ENCODE measurements around the gene YJEFN3. TPM values are rescaled to one million over a fixed set of nuclear protein-coding genes. Genes with fewer than 3 reads are reported as not detected.

Gene YJEFN3
- total RNA-seq, 4 donors from 2014 or later: 0.33 to 1.1 (median 0.80) TPM

DNA sequence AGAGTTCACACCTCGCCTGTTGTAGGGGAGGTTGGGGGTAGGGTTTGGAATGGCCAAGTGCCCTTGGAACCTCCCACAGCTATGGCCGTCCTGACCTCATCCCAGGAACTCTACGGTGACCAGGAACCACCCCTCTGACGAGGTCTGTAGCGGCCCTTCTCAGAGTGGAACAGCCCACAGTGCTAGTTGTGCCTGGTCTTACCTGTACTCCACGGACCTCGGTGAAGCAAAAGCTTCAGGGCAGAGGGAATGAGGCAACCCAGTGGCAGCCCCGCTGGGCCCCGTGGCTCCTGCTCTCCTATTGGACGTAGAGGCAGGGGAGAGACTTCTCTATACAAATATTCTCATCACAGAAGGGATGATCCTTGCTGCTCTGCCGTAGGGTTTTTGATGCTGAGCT, 20.5 kb upstream of the YJEFN3 start:
- TF ChIP-seq, protein P1, sequence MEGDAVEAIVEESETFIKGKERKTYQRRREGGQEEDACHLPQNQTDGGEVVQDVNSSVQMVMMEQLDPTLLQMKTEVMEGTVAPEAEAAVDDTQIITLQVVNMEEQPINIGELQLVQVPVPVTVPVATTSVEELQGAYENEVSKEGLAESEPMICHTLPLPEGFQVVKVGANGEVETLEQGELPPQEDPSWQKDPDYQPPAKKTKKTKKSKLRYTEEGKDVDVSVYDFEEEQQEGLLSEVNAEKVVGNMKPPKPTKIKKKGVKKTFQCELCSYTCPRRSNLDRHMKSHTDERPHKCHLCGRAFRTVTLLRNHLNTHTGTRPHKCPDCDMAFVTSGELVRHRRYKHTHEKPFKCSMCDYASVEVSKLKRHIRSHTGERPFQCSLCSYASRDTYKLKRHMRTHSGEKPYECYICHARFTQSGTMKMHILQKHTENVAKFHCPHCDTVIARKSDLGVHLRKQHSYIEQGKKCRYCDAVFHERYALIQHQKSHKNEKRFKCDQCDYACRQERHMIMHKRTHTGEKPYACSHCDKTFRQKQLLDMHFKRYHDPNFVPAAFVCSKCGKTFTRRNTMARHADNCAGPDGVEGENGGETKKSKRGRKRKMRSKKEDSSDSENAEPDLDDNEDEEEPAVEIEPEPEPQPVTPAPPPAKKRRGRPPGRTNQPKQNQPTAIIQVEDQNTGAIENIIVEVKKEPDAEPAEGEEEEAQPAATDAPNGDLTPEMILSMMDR (IDR thresholded peaks at IDR 0.05; ENCODE audit: low read depth): no peak

DNA sequence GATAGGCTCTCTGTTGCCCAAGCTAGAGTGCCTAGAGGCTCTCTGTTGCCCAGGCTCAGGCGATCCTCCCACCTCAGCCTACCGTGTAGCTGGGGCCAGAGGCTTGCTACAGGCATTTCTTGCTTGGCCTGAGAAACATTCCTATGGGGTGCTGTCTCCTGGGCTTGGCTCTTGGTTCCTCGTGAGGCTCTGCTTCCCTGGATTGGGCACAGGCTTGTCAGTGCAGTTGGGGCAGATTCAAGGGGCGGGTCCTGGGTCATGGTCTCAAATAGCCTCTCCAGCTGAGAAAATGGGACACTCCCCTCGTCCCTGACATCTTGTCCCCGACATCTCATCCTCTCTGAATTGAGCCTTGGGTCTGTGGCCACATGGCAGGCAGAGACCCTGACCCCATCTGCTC, 18.3 kb upstream of the YJEFN3 start:
- TF ChIP-seq, protein P1 (IDR thresholded peaks at IDR 0.05; ENCODE audit: low read depth): no peak

DNA sequence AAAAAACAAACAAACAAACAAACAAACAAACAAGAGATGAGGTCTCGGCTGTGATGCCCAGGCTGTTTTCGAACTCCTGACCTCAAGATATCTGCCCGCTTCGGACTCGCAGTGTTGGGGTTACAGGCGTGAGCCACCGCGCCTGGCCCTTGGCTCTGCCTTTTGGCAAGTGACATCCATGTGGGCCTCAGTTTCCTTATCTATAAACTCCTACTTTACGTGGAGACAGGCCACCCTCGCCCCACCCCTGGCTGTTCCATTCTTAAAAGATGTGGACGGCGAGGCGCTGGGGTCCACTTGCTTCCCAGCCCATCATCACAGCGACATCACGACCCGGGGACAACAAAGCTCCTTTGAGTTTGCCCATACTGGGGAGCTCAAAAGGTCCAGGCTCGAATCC, 15.0 kb upstream of the YJEFN3 start:
- TF ChIP-seq, protein P1 (IDR thresholded peaks at IDR 0.05; ENCODE audit: low read depth): no peak

DNA sequence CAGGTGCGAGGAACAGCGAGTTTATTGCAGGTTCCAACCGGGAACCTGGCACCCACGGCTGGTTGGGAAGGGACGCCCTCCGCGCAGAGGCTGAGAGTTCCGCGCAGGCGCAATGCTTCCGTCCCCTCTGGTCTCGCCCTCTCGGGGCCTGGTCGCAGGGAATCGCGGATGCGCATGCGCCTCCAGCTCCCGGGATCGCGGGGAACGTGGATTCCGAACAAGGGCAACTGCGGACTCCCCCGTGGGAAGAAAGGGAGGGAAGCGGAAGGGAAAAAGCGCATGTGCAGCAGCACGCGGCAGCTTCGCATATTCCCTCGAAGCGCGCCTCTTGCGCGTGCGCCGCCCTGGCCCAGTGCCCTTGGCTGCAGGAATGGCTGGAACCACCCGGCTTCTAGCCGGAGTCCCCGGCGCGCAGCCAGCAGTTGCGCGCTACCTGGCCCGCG, 14.5 kb upstream of the YJEFN3 start:
- TF ChIP-seq, protein P1 (IDR thresholded peaks at IDR 0.05; ENCODE audit: low read depth): no peak

DNA sequence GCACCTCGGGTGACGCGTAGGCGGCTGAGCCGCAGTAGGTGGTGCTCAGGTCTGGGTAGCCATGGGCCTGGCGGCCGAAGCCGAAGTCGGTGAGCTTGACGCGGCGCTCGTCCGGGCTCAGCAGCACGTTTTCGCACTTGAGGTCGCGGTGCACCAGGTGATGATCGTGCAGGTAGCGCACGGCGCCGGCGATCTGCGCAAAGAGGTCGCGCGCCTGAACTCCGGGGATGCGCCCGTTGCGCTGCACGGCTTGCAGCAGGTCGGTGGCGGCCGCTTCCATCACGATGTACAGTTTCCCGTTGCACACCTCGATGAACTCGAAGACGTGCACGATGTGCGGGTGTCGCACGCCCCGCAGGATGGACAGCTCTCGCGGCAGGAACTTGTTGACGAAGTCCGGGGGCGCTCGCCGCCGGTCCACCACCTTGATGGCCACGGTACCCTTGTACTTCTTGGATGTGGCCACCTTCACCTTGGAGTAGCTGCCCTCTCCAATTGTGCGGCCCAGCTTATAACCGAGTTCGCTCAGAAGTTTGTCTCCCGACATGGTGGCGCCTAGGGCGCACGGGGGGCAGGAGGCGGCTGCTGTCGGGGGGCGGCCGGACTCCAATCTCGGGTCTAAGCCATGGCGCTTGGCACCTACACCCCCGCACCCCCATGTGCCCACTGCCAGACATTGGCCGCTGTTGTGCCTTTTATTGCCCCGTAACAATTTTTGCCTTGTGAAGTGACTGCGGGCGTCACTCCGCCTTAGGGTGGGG, 13.7 kb upstream of the YJEFN3 start, which contains the start of gene TSSK6:
Gene TSSK6, minus strand, starts transcription at position 668 of the 761 bp plus-strand sequence. Its CDS starts 121 bp downstream, at position 547.
- TF ChIP-seq, protein P1 (IDR thresholded peaks at IDR 0.05; ENCODE audit: low read depth): no peak

DNA sequence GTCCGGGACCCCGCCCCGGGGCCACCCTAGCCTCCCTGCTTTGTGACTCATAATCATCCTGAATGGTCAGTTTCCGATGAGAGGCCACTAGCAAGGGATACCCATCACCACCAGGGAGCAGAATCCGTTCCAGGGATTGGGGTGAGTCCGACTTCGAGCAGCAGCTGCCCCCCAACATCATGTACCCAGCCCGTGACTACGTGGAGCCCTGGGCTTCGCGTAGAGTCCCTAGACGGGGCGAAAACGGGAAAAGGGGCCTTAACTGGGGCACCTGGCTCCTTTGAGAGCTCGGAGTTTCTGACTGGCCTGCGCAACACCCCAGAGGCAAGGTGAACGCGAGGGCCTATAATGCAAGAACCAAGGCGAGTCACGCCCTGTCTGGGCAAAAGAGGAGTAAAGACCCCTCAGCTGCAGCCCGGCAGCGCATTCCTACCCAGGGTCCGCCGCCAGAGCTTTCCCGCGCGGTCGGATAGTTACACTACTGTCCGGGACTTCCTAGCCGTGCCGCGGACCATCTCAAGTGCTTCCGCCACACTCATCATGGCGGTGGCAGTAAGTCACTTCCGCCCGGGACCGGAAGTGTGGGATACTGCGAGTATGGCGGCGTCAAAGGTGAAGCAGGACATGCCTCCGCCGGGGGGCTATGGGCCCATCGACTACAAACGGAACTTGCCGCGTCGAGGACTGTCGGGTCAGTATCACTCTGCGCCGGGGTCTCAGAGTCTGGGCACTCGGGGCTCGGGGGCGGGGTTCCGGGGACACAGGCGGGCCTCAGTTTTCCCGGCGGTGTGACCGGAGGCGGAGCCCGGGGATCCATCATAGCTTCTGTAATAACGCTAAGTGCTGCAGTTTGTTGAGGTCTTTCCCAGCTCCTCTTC, 12.8 kb upstream of the YJEFN3 start, which contains the start of gene NDUFA13:
Gene NDUFA13, plus strand, starts transcription at position 584 of the 878 bp plus-strand sequence. Its CDS starts 14 bp downstream, at position 598.
- TF ChIP-seq, protein P1 (IDR thresholded peaks at IDR 0.05; ENCODE audit: low read depth): no peak

DNA sequence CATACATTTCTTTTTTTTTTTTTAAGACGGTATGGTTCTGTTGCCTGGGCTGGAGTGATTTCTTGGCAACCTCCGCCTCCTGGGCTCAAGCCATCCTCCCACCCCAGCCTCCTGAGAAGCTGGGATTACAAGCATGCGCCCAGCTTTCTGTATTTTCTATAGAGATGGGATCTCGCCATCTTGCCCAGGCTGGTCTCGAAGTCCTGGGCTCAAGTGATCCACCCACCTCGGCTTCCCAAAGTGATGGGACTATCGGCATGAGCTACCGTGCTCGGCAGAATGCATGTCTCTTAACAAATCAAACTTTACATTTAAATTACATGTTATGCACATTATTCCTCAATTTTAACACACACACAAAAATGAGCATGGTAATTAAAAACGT, 11.5 kb upstream of the YJEFN3 start:
- TF ChIP-seq, protein P1 (IDR thresholded peaks at IDR 0.05; ENCODE audit: low read depth): no peak

Measured in subcutaneous adipose tissue (tissue), 4 donors.